ENCODE measurements around the gene GAL3ST3.
A peak's percentile ranks its signal among the peaks of the same experiment; 100 is the strongest.
"Not testable (repeated sequence)": the region's sequence is repeated elsewhere in the genome, so short reads cannot be mapped to it uniquely, and the experiment has no call there.

The GAL3ST3 gene

DNA sequence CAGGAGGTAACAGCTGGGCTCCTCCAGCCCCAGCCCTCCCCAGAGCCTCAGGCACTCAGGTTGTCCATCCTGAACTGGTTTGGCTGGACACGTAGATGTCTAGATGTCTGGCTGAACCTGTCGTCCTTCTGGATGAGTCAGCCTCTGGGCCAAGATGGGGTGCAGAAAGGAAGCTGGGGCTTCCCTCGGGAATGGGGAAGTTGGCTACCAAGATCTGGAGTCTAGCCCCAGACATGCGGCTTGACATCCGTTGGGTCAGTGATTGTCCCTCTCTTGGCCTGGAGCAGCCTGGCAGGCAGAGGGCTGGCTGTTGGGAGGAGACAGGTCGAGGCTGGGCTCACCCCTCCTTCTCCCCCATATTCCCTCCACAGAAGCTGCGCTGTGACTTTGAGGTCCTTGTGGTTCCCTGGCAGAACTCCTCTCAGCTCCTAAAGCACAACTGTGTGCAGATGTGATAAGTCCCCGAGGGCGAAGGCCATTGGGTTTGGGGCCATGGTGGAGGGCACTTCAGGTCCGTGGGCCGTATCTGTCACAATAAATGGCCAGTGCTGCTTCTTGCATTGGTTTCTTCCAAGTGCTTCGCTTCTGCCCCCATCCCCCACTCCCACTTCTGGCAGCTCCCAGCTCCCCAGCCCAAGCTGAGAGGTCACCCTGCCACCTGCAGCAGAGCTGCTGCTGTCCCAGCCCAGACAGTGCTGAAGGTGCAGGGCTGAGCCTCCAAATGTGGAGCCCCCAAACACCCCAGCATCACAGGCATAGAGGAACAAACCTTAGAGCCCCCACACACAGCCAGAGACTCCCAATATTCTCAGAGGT, 35.8 kb downstream of the GAL3ST3 start:
- no peak for DNase-seq (ENCODE audit: low spot score)

DNA sequence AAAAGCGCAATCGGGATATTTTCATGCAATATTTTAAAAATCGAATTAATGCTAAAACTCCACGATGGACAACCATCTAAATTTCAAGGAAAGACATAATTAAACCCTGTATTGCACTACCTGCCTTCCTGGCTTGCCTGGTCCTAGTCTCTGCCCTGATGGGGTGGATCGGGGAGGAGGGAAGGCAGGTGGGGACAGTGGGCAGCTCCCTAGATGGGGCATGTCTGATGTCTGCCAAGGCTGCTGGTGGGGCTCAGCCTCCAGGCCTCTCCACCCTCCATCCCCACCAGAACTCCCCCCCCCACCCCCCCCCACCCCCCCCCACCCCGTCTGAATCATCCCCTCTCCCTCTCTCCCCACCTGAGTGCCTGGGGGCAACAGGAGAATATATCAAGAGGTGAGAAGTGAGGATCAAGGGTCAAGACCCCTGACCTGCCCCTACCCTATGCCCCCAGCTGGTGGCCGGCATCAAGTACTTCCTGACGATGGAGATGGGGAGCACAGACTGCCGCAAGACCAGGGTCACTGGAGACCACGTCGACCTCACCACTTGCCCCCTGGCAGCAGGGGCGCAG, 36.5 kb downstream of the GAL3ST3 start:
- DNase-seq (ENCODE audit: low spot score): no peak

DNA sequence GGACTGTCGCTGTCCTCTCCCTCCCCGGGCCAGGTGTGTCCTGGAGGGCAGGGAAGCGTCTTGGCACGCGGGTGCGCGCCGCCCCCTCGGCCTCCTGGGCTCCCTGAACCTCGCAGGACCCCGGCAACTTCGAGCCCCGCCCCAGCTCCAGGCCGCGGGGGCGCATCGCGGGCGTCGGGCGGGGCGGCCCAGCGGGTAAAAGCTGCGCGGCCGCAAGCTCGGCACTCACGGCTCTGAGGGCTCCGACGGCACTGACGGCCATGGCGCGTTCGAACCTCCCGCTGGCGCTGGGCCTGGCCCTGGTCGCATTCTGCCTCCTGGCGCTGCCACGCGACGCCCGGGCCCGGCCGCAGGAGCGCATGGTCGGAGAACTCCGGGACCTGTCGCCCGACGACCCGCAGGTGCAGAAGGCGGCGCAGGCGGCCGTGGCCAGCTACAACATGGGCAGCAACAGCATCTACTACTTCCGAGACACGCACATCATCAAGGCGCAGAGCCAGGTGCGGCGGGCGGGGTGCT, 37.1 kb downstream of the GAL3ST3 start, which contains the start of gene CST6:
Gene CST6 (plus strand): TSS at position 224 of the 519 bp plus-strand sequence. CDS start 37 bp downstream, at position 261.
- DNase-seq (ENCODE audit: low spot score): no peak

DNA sequence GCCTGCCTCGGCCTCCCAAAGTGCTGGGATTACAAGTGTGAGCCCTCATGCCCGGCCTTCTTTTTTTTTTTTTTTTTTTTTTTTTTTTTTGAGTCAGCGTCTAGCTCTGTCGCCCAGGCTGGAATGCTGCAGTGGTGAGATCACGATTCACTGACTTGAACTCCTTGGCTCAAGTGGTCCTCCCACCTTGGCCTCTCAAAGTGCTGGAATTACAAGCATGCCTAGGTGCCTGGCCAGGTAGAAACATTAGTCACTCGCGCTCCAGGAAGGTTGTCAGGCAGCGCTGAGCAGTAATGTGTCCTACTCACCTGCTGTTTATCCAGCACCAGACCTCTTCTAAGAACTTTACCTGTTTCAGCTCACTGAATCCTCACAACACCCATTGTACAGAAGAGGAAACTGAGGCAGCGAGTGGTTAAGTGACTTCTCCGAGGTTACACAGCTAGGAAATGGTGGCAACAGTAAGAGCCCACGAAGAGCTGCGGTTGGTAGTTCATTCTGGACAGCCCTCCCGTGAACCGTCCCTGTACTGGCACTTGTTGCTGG, 37.6 kb downstream of the GAL3ST3 start:
- DNase-seq (ENCODE audit: low spot score): peak; percentile 57

DNA sequence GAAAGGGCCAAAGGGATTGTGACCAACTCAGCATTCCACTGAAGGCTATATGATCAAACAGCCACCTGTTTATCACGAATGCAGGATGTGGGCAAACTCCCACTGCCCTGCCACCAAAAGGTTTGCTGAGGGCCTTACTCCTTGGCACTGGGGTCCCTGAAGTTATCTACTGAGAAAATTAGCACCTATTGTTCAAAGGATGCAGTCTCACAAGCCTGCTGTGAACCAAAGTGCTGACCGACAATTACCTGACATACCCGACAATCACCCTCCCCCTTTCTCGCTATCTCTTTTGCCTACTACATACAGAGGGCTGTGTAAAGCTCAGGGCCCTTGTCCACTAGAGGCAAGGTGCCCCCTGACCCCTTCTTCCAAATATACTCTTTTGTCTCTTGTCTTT, 38.9 kb downstream of the GAL3ST3 start:
- DNase-seq (ENCODE audit: low spot score): not testable (repeated sequence)

DNA sequence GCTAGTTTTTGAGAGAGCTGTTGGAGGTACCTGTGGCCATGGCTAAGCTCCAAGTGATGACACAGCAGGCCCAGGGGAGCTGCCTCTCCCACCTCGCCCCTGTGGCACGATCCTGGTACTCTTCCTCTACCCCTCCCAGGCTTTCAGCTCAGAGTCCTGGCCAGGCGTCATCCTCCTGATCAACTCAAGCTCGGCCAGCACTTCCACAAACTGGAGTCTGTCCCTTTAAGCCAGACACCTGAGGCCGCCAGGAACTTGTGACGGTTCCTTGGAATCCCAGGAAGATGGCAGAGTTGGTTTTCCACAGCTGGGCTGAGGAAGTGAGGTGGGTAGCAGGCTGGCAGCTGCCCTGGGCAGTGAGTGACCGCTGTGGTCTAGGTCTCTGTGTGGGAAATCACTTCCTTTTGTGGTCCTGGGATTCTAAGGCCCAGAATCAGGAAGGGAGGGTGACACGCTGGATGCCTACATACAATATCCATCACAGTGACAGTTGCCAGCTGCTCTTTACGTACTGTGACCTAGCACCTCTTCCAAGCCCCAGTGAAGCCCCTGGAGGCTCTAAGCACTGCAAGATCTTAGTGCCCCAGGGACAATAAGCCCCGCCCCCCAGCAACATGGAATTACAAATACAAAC, 40.4 kb downstream of the GAL3ST3 start:
- DNase-seq (ENCODE audit: low spot score): no peak

DNA sequence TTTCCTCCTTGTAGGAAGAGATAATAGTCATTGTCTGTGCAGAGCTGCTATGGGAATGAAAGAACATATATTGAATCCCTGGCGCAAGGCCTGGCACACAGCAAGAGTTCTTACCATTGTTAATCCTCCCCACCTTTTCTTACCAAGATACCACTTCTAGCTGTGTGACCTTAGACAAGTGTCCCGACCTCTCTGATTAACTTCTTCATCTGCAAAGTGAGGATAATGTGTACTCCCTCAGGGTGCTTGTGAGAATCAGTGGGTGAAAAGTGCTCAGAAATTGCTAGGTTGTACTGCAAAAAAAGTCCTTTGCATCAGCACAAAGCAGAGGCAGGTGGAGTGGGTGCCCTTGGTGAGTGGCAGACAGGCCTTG, 40.9 kb downstream of the GAL3ST3 start:
- DNase-seq (ENCODE audit: low spot score): no peak

DNA sequence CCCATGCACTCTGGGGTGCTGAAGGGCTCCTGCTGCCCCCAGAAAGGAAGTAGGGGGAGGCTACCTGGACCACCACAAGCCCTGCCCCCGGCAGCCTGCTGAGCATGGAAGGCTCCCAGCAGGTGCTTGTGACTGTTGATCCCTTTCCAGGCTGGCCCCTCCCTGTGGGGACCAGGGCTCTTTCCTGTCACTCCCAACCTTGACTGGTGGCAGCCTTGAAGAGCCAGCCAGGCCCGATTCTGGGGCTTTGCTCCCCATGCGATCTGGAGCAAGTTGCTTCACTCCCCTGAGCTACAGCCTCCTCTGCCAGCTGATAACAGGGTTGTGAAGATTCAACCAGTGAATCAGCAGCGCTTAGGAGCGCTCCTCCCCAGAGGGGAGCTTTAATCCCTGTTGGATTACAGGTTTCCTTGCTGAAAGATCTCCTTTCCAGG, 41.7 kb downstream of the GAL3ST3 start:
- no peak for DNase-seq (ENCODE audit: low spot score)

DNA sequence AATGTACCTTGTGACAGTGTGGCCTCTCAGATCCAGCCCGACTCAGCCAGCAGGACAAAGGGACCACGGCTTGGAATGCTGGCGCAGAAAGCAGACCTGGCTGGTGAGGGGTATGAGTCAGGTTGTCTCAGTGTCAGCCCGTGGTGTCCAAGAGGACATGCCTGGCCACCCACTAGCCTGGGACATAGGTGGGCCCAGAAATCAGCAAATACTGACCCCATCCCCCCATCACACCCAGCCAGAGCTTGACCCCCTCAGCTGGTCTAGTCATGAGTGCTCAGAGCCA, 42.1 kb downstream of the GAL3ST3 start:
- no peak for DNase-seq (ENCODE audit: low spot score)

DNA sequence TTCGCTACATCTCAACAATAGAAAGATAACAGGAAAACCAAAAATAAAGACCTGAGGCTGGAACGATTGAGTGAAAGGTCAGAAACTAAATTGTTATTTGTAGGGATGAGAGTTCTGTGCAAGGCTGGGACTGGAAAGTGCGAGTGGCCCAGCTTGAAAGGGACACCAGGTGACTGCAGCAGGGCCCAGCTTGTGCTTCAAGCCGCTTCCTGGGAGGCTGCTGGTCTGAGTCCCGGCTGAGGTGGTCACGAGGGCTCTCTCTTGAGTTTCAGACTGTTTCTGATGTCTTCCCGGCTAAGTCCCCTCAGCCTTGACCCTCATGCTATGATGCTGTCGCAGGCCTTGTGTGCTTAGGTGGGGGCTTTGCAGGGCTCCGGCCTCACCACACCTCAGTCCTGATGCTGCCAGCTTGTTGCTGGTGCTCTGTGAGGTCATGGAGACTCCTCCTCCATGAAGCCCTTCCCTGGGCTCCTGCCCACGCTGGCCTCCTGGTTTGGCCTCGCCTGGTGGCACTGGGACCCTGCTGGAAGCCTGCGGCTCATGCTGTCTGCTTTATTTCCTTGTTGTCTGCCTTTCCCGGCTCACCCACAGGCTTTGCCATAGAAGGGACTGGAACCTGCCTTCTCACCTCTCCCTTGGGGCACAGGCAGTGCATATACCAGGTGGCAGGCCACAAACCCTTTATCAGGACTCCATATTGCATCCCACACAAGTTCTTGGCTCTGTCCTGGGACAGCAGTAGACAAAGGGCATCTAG, 42.6 kb downstream of the GAL3ST3 start:
- no peak for DNase-seq (ENCODE audit: low spot score)

DNA sequence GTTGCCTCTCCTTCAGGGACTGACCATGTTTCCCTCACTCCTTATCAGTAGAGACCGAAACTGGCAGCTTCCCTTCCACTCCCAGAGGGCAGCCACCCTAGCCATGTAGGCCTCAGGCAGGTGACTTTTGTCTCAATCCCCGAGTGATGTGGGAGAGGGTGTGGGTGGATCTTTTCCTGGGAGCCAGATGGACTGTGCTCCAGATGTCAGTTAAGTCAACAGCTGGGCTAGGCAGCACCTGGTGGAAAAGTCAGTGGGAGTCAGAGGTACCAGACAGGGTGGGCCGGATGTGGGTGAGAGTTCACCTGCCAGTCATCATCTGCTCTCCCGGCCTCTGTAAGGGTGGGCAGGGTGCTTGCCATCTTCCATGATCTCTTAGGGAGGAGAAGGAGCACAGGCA, 44.8 kb downstream of the GAL3ST3 start:
- DNase-seq (ENCODE audit: low spot score): no peak

DNA sequence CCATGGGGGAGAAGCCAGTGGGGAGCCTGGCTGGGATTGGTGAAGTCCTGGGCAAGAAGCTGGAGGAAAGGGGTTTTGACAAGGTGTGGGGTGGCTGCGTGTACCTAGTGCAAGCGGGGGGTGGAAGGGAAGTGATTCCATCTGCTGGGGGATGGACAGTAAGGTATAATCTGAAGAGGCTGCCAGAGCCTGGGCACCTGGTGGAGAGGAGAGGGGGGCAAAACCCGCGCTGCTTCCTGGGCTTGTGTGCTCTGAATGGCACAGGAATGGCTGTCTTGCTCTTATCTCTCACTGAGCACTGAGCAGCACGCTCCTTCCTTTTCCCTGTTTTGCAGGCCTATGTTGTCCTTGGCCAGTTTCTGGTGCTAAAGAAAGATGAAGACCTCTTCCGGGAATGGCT, 45.7 kb downstream of the GAL3ST3 start:
- DNase-seq (ENCODE audit: low spot score): no peak

DNA sequence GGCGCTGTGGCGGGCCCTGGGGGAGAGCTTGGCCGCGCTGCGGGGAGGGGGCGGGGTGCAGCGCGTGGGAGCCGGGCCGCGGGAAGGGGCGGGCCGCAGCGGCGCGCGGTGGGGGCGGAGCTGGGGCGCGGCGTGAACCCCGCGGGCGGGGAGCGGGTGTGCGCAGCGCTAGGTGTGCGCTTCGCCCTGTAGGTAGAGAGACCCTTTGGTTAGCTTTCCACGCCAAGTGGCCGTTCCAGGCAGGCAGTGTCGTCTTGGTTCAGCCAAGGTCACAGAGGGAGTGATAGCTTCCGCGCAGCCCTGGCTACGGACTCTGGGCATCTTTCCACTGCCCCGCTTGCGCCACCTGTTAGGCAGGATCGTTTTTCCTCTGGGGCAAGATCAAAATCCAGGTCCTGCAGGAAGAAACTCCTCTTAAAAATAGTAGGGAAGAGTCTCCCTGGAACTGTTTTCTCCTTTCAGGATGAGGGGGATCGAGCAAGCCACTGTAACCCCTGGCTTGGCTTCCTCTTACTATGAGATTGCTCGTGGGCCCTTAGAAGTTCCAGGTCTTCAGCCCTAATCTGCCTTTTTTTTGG, 46.2 kb downstream of the GAL3ST3 start:
- peak; percentile 84 for DNase-seq (ENCODE audit: low spot score)

DNA sequence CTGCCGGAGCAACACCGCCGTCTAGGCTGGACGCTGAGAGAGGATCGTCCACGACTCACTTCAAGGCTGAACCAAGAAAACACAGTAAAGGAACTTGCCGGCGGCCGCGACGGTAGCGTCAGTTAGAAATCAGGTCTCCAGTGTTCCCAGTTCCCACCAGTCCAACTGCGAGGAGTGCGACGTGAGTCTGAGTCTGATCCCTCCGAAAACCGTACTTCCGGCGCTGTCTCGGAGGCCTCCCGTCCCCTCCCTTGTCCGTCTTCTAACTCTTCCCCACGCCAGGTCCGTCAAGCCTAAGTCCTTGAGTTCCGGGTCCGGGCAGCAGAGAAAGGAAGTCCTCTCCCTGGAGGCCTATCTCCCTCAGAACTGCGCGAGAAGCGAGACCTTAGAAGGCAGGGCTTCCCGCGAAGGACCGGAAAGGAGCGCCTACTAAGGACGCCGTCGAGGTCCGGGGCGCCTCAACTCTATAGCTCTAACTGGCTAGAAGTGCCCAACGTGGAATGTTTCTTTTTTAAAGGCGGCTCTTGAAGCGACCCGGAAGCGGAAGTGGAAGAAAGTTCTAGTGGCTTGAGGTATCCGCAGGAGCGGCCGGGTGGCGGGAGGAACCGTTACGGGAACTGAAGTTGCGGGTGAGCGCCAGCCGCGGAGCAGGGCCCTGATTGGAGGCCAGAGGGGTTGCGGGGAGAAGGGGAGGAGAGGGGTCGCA, 46.9 kb downstream of the GAL3ST3 start, which contains the start of the genes BANF1 and EIF1AD:
Gene BANF1 (plus strand): TSS at position 562 of the 706 bp plus-strand sequence. CDS start 748 bp downstream, outside the sequence.
Gene EIF1AD (minus strand): TSS at position 216 of the 706 bp plus-strand sequence. CDS start 1,768 bp downstream, outside the sequence.
- peak; percentile 95 for DNase-seq (ENCODE audit: low spot score)

DNA sequence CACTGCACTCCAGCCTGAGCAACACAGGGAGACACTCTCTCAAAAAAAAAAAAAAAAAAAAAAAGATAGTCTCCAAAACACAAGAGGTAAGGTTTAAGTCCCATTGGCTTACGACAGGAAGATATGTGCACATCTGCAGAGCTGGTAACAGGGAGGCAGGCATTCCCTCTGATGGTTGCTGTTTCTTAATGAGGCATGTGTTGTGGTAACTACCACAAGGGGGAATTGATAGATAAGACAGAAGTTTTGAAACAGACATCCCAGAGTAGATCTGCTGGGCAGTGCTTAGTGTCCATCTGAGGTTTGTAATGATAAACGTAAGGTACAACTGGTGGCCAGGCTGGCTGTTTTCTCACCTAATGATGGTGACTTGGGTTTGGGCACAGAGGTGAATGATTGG, 51.7 kb downstream of the GAL3ST3 start:
- DNase-seq (ENCODE audit: low spot score): no peak

DNA sequence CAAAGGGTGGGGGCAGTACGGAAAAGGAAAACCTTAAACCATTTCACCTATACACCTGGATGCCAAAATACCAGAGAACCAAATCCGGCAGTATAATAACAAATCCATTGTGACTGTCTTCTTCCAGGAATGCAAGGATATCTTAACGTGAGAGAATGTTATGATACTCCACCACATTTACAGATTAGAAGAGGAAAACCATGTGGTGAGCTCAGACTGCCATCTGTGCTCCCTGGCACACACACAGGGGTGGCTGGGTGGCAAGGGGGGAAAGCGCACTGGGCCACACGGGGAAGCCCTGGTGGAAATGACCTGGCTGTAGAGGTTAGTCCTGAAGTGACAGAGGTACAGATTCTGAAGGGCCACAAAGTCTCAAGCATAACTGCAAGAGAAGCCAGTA, 56.9 kb downstream of the GAL3ST3 start:
- DNase-seq (ENCODE audit: low spot score): no peak
